Transverse colon (tissue), 4 donors: ENCODE results near the gene NOXO1.

Source experiments
- POLR2A ChIP-seq: fragments of 450-650 bp; IDR thresholded peaks from one replicate; pipeline ENCODE4 v1.6.1; 2016; ENCODE audit warnings: antibody characterized with exemption, mild to moderate bottlenecking, moderate library complexity
- POLR2AphosphoS5 ChIP-seq, 3 donors: sonication (generic); formaldehyde crosslinking; IDR thresholded peaks; one replicate each; pipeline ENCODE4 v1.6.1; 2016; ENCODE audit warnings: antibody characterized with exemption in 3 of 3
- TF ChIP-seq, protein P1 (sequence below), 5 experiments: fragments of 200-600 bp in 3 of 5; fragments of 450-650 bp in 2 of 5; sonication (generic) in 3 of 5; IDR thresholded peaks; 1 replicate in 2 of 5; 2 replicates in 3 of 5; pipeline ENCODE4 v1.5.1; 2016 to 2017; ENCODE audit warnings: antibody characterized with exemption in 5 of 5, inconsistent platforms in 3 of 5, mild to moderate bottlenecking in 2 of 5, moderate library complexity in 1 of 5

DNA sequence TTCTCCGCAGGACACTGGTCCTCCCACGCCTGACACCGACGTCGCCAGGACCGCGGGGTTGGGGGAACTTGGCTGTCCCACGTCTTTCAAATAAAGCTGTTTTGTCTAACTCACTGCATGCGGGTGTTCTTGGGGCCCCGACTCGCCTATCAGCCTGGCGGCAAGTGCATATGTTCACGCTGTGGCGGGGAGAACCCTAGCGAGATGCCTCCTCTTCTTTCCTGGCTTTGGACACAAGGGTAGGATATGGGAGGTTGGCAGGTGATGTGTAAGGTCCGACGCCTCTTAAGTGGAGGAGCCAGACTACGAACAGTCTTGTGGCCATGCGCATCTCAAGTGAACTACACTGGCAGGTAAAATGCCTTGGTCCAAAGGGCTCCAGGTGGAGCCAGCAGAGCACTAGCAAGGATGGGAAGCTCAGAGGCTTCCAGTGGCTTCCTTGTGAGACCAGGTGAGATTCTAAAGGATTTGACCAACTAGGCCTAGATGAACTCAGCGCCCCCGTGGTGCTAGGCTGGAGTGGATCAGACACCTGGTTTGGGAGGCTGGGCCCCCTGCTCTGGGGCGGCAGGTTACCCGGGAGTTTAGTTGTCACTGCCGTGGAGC is 15.8 kb downstream of the NOXO1 start:
- TF ChIP-seq, protein P1, sequence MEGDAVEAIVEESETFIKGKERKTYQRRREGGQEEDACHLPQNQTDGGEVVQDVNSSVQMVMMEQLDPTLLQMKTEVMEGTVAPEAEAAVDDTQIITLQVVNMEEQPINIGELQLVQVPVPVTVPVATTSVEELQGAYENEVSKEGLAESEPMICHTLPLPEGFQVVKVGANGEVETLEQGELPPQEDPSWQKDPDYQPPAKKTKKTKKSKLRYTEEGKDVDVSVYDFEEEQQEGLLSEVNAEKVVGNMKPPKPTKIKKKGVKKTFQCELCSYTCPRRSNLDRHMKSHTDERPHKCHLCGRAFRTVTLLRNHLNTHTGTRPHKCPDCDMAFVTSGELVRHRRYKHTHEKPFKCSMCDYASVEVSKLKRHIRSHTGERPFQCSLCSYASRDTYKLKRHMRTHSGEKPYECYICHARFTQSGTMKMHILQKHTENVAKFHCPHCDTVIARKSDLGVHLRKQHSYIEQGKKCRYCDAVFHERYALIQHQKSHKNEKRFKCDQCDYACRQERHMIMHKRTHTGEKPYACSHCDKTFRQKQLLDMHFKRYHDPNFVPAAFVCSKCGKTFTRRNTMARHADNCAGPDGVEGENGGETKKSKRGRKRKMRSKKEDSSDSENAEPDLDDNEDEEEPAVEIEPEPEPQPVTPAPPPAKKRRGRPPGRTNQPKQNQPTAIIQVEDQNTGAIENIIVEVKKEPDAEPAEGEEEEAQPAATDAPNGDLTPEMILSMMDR (IDR thresholded peaks at IDR 0.05), result no peak
- TF ChIP-seq POLR2AphosphoS5 (IDR thresholded peaks at IDR 0.05) (peak in 1 of 3 donors; percentile 3), POLR2A (no peak)
